Subcutaneous adipose tissue (tissue), 4 donors: Measurements from ENCODE around the gene SORBS1. TPM values are rescaled to one million over a fixed set of nuclear protein-coding genes. Genes with fewer than 3 reads are reported as not detected.

Experiments used
- CTCF ChIP-seq: fragments of 450-650 bp; IDR thresholded peaks from one replicate; pipeline ENCODE4 v1.5.1; 2016; ENCODE audit warnings: low read depth, mild to moderate bottlenecking, control low read depth, antibody characterized with exemption, moderate library complexity
- total RNA-seq, 4 donors: library from RNA; depleted of rRNA; stranded (reverse); fragments of >200 nt; gene quantifications; one replicate each; pipeline ENCODE4 v1.1.0, GENCODE V29; 2016

SORBS1 gene
- total RNA-seq, 4 donors from 2014 or later = 460 to 715 (median 623) TPM

GRCh38 chr10:95513941-95514392 lies 47.2 kb downstream of the SORBS1 start:
- TF ChIP-seq CTCF = no peak

GRCh38 chr10:95513008-95513589 lies 48.1 kb downstream of the SORBS1 start:
- no peak for TF ChIP-seq CTCF

GRCh38 chr10:95511314-95511713 lies 49.9 kb downstream of the SORBS1 start:
- no peak for TF ChIP-seq CTCF

- TF ChIP-seq CTCF = no peak
Observed at GRCh38 chr10:95509251-95509650, 51.9 kb downstream of the SORBS1 start.

- no peak for TF ChIP-seq CTCF
Observed at GRCh38 chr10:95508730-95509129, 52.4 kb downstream of the SORBS1 start.

GRCh38 chr10:95506056-95506737 lies 55.0 kb downstream of the SORBS1 start:
- no peak for TF ChIP-seq CTCF

- TF ChIP-seq CTCF = no peak
Observed at GRCh38 chr10:95505641-95506040, 55.5 kb downstream of the SORBS1 start.
